Psoas muscle (tissue), 8 donors: ENCODE data around the gene NT5C3B. TPM values are rescaled to one million over a fixed set of nuclear protein-coding genes. Genes with fewer than 3 reads are reported as not detected.

ENCODE experiments used
- ATAC-seq, 4 donors: fragments of 200-7000 bp; cut with Tn5 transposase; one replicate each; pipeline ENCODE4 v1.9.1; 2020; ENCODE audit warnings: moderate library complexity in 3 of 4, mild to moderate bottlenecking in 2 of 4
- DNase-seq, 2 donors: peaks; one replicate each; pipeline ENCODE4 v3.0.0-alpha.2; 2020
- H3K27ac ChIP-seq: fragments of 200-600 bp; one replicate; pipeline ENCODE4 v1.8.0; 2022
- H3K27me3 ChIP-seq, 3 donors: fragments of 200-600 bp in 1 of 3; one replicate each; pipeline versions ENCODE4 v1.6.1 to v1.8.0; 2013 to 2022; ENCODE audit warnings: low read length in 2 of 3, mild to moderate bottlenecking in 2 of 3, moderate library complexity in 1 of 3; ENCODE audit not compliant: insufficient read depth in 3 of 3
- H3K36me3 ChIP-seq, 2 donors: fragments of 200-600 bp in 1 of 2; one replicate each; pipeline versions ENCODE4 v1.6.1 to v1.8.0; 2013 to 2022; ENCODE audit warnings: low read depth in 1 of 2, mild to moderate bottlenecking in 1 of 2, moderate library complexity in 1 of 2; ENCODE audit not compliant: insufficient read depth in 1 of 2
- H3K4me1 ChIP-seq: fragments of 200-600 bp; one replicate; pipeline ENCODE4 v1.8.0; 2022
- H3K4me3 ChIP-seq: fragments of 200-600 bp; one replicate; pipeline ENCODE4 v1.8.0; 2022; ENCODE audit warnings: mild to moderate bottlenecking
- H3K9me3 ChIP-seq: fragments of 200-600 bp; one replicate; pipeline ENCODE4 v1.8.0; 2022
- CTCF ChIP-seq: fragments of 200-600 bp; IDR thresholded peaks from one replicate; pipeline ENCODE4 v1.8.0; 2022; ENCODE audit warnings: antibody characterized with exemption
- WGBS, 3 donors: extraction: QIAGEN DNeasy Blood & Tissue Kit; methylation state at CpG; one replicate each; pipeline versions ENCODE4 v1.1.6 to v1.1.7; 2013; 5-methylcytosine and 5-hydroxymethylcytosine counted together
- intact Hi-C, 2 donors: fragments of 100-400 bp; cut with DNase I; formaldehyde crosslinking; loops; one replicate each; pipeline versions ENCODE4 v1.11.0 to v1.14.2; 2022
- polyA plus RNA-seq, 3 donors: library from polyadenylated mRNA; stranded (reverse); fragments of 200-250 nt; gene quantifications; one replicate each; pipeline ENCODE4 v1.2.3, GENCODE V29; 2013
- total RNA-seq, 4 donors: library from RNA; stranded (reverse); fragmentation: NEBNext Ultra II Directional in 2 of 4; extraction: Animal tissue kit (Norgen Biotek cat#: 25700) in 2 of 4; gene quantifications; one replicate each; pipeline versions ENCODE4 v1.2.1 to v1.2.4, GENCODE V29; 2021 to 2023
- donor health status: healthy with polysubstance abuse.
- donor health status: DM: no; HTN: no; CAD: no; lungs with moderate emphysema.
- donor health status: Bipolar disorder and iron deficiency.
- donor health status: healthy.
- donor health status: DM: yes; HTN: yes; CAD: no.
- donor health status: DM: no; HTN: no; CAD: no.
- donor health status: DM: no; HTN: no; CAD: no.
- donor health status: DM: yes; HTN: yes; CAD: no.

Gene NT5C3B
- total and polyA plus RNA-seq, 7 donors: 12.2 to 27.5 (median 18.6) TPM

- WGBS, 3 donors: 8 to 26% (median 11%) methylated on average over 13 of the region's 13 CpGs
- intact Hi-C loops: no loop called here
- Histone ChIP-seq H3K27me3 (no peaks in the 10 kb centered on the region), H3K27ac (peak overlapping the region; percentile 83), H3K4me1 (peaks cover 46% of the 10 kb centered on the region), H3K36me3 (no peaks in the 10 kb centered on the region), H3K9me3 (no peaks in the 10 kb centered on the region), H3K4me3 (peak overlapping the region; percentile 90)
- DNase-seq: peak in 1 of 2 donors; percentile 68
- TF ChIP-seq CTCF: no peak
- no peak for ATAC-seq
Observed at GRCh38 chr17:41785091-41785858, 50.8 kb downstream of the NT5C3B start.

GRCh38 chr17:41784207-41784744, 51.8 kb downstream of the NT5C3B start:
- H3K27ac ChIP-seq: peak overlapping the region; percentile 83
- H3K27me3 ChIP-seq: no peaks in the 10 kb centered on the region
- no peaks in the 10 kb centered on the region for H3K36me3 ChIP-seq
- DNase-seq: peak in 1 of 2 donors; percentile 73
- WGBS, 3 donors: 24 to 40% (median 24%) methylated on average over 6 of the region's 6 CpGs
- peak overlapping the region; percentile 90 for H3K4me3 ChIP-seq
- H3K9me3 ChIP-seq: no peaks in the 10 kb centered on the region
- peaks cover 53% of the 10 kb centered on the region for H3K4me1 ChIP-seq
- intact Hi-C loops: no loop called here
- no peak for TF ChIP-seq CTCF
- ATAC-seq: peak in 1 of 4 donors; percentile 14

GRCh38 chr17:41782142-41782541, 53.9 kb downstream of the NT5C3B start:
- ATAC-seq (peak in 3 of 4 donors; percentile 22 to 63 (median 59)), DNase-seq (peak; percentile 43 to 92)
- no peaks in the 10 kb centered on the region for H3K27me3 ChIP-seq
- H3K4me3 ChIP-seq: peak overlapping the region; percentile 29
- no peaks in the 10 kb centered on the region for H3K36me3 ChIP-seq
- peaks cover 72% of the 10 kb centered on the region for H3K4me1 ChIP-seq
- TF ChIP-seq CTCF: no peak
- 7 to 21% (median 12%) methylated on average over 4 of the region's 4 CpGs for WGBS, 3 donors
- peak overlapping the region; percentile 83 for H3K27ac ChIP-seq
- H3K9me3 ChIP-seq: no peaks in the 10 kb centered on the region
- intact Hi-C loops: no loop called here

GRCh38 chr17:41781404-41782110, 54.5 kb downstream of the NT5C3B start:
- Histone ChIP-seq H3K36me3 (no peaks in the 10 kb centered on the region), H3K4me1 (peaks cover 78% of the 10 kb centered on the region), H3K27ac (peak overlapping the region; percentile 83), H3K4me3 (peak overlapping the region; percentile 29), H3K27me3 (no peaks in the 10 kb centered on the region), H3K9me3 (no peaks in the 10 kb centered on the region)
- WGBS, 3 donors: 18 to 48% (median 20%) methylated on average over 13 of the region's 13 CpGs
- ATAC-seq: no peak
- no peak for DNase-seq
- intact Hi-C loops: no loop called here
- no peak for TF ChIP-seq CTCF
